Measurements from ENCODE around the gene ADAMTS18. TPM values are rescaled to one million over a fixed set of nuclear protein-coding genes. Genes with fewer than 3 reads are reported as not detected.

Gene ADAMTS18
- total RNA-seq, 2 donors from 2014 or later = not detected

GRCh38 chr16:77393955-77394354, 40.9 kb downstream of the ADAMTS18 start:
- TF ChIP-seq, protein P1, sequence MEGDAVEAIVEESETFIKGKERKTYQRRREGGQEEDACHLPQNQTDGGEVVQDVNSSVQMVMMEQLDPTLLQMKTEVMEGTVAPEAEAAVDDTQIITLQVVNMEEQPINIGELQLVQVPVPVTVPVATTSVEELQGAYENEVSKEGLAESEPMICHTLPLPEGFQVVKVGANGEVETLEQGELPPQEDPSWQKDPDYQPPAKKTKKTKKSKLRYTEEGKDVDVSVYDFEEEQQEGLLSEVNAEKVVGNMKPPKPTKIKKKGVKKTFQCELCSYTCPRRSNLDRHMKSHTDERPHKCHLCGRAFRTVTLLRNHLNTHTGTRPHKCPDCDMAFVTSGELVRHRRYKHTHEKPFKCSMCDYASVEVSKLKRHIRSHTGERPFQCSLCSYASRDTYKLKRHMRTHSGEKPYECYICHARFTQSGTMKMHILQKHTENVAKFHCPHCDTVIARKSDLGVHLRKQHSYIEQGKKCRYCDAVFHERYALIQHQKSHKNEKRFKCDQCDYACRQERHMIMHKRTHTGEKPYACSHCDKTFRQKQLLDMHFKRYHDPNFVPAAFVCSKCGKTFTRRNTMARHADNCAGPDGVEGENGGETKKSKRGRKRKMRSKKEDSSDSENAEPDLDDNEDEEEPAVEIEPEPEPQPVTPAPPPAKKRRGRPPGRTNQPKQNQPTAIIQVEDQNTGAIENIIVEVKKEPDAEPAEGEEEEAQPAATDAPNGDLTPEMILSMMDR (IDR thresholded peaks at IDR 0.05) = no peak
- Histone ChIP-seq H3K9me3 (no peaks in the 10 kb centered on the region), H3K36me3 (no peaks in the 10 kb centered on the region), H3K27me3 (no peaks in the 10 kb centered on the region), H3K4me1 (no peaks in the 10 kb centered on the region), H3K27ac (no peak overlapping the region), H3K4me3 (no peak overlapping the region)
- DNase-seq (ENCODE audit: low spot score) = no peak

DNA sequence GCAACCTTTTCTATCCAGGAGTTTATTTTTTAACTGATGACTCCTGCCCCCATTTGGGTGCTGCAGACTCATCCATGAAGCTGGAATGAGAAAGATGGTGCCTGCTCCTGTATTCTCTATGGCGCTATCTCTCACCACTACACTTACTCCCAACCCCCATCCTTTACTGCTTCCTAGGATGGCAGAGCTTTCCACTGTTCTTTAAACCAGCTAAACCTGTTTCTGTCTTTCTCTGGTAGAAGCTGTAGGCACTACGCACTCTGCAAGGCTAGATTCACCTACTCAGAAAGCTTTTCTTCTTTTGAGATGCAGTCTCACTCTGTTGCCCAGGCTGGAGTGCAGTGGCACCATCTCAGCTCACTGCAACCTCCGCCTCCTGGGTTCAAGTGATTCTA, 47.0 kb downstream of the ADAMTS18 start:
- Histone ChIP-seq H3K9me3 (no peaks in the 10 kb centered on the region), H3K27me3 (no peaks in the 10 kb centered on the region), H3K4me3 (no peak overlapping the region), H3K4me1 (no peaks in the 10 kb centered on the region), H3K27ac (no peak overlapping the region), H3K36me3 (no peaks in the 10 kb centered on the region)
- no peak for DNase-seq (ENCODE audit: low spot score)
- TF ChIP-seq, protein P1 (IDR thresholded peaks at IDR 0.05) = no peak

GRCh38 chr16:77386831-77387814, 47.7 kb downstream of the ADAMTS18 start:
- TF ChIP-seq, protein P1 (IDR thresholded peaks at IDR 0.05) = no peak
- Histone ChIP-seq H3K4me3 (no peak overlapping the region), H3K36me3 (no peaks in the 10 kb centered on the region), H3K27ac (no peak overlapping the region), H3K27me3 (no peaks in the 10 kb centered on the region), H3K9me3 (no peaks in the 10 kb centered on the region), H3K4me1 (no peaks in the 10 kb centered on the region)
- no peak for DNase-seq (ENCODE audit: low spot score)

DNA sequence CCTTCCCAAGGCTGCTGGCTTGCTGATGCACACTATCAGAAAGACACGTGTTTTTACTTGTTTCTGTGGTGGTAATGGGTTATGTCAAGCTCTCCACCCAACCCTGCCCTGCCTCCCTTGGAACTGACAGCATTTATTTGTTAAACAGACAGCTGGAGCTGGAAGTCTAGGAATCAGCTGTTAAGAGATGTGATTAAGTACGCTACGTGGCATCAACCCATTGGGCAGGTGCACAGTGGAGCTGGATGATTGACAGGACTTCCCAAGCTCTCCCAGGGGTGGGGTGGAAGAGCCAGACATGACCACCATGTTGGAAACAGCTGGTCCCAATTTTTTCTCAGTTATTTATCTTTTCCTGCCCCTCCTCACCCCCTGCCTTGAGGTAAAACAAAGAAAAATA, 49.4 kb downstream of the ADAMTS18 start:
- Histone ChIP-seq H3K36me3 (no peaks in the 10 kb centered on the region), H3K27ac (no peak overlapping the region), H3K4me3 (no peak overlapping the region), H3K9me3 (no peaks in the 10 kb centered on the region), H3K4me1 (no peaks in the 10 kb centered on the region), H3K27me3 (no peaks in the 10 kb centered on the region)
- TF ChIP-seq, protein P1 (IDR thresholded peaks at IDR 0.05) = no peak
- DNase-seq (ENCODE audit: low spot score) = no peak

GRCh38 chr16:77383606-77384187, 51.1 kb downstream of the ADAMTS18 start:
- H3K27me3 ChIP-seq = no peaks in the 10 kb centered on the region
- no peaks in the 10 kb centered on the region for H3K36me3 ChIP-seq
- no peaks in the 10 kb centered on the region for H3K9me3 ChIP-seq
- DNase-seq (ENCODE audit: low spot score) = no peak
- H3K27ac ChIP-seq = no peak overlapping the region
- H3K4me1 ChIP-seq = no peaks in the 10 kb centered on the region
- no peak overlapping the region for H3K4me3 ChIP-seq
- TF ChIP-seq, protein P1 (IDR thresholded peaks at IDR 0.05) = no peak

Measured in right atrium auricular region (tissue), 2 donors.